Central memory CD8-positive, alpha-beta T cell (primary cell): ENCODE measurements around the gene KDM4B.

Experiments used
- ATAC-seq: fragments of 150-1000 bp; cut with Tn5 transposase; replicated peaks from 2 replicates; pipeline ENCODE4 v1.10.0; 2022; ENCODE audit warnings: mild to moderate bottlenecking, moderate FRiP score, moderate number of reproducible peaks; ENCODE audit not compliant: poor library complexity, severe bottlenecking; ENCODE audit errors: extremely low read depth
- DNase-seq, 2 donors: peaks; one replicate each; pipeline ENCODE4 v3.0.0; 2021; ENCODE audit warnings: low spot score in 2 of 2
- H3K27ac Mint-ChIP-seq: one replicate; pipeline ENCODE4 v1.8.0; 2022; ENCODE audit warnings: low read depth, mild to moderate bottlenecking, moderate library complexity, mixed read lengths
- H3K27me3 Mint-ChIP-seq: one replicate; pipeline ENCODE4 v1.8.0; 2022; ENCODE audit warnings: mixed read lengths
- H3K36me3 Mint-ChIP-seq: one replicate; pipeline ENCODE4 v1.8.0; 2022; ENCODE audit warnings: mild to moderate bottlenecking, moderate library complexity, mixed read lengths; ENCODE audit not compliant: insufficient read depth
- H3K4me1 Mint-ChIP-seq: one replicate; pipeline ENCODE4 v1.8.0; 2022; ENCODE audit warnings: mixed read lengths
- H3K4me3 Mint-ChIP-seq: one replicate; pipeline ENCODE4 v1.8.0; 2022; ENCODE audit warnings: mild to moderate bottlenecking, moderate library complexity, mixed read lengths
- H3K9me3 Mint-ChIP-seq: one replicate; pipeline ENCODE4 v1.8.0; 2022; ENCODE audit warnings: mixed read lengths

KDM4B gene

GRCh38 chr19:5177745-5178450, 209.0 kb downstream of the KDM4B start:
- DNase-seq (no peak), ATAC-seq (no peak)
- no peak overlapping the region for H3K27ac Mint-ChIP-seq
- H3K4me1 Mint-ChIP-seq = no peaks in the 10 kb centered on the region
- peaks cover 4% of the 10 kb centered on the region for H3K36me3 Mint-ChIP-seq
- no peak overlapping the region for H3K4me3 Mint-ChIP-seq
- H3K27me3 Mint-ChIP-seq = peaks cover 11% of the 10 kb centered on the region
- no peaks in the 10 kb centered on the region for H3K9me3 Mint-ChIP-seq

- peaks cover 2% of the 10 kb centered on the region for H3K36me3 Mint-ChIP-seq
- no peaks in the 10 kb centered on the region for H3K4me1 Mint-ChIP-seq
- H3K9me3 Mint-ChIP-seq = no peaks in the 10 kb centered on the region
- peaks cover 11% of the 10 kb centered on the region for H3K27me3 Mint-ChIP-seq
- no peak overlapping the region for H3K27ac Mint-ChIP-seq
- no peak for ATAC-seq
- DNase-seq = no peak
- no peak overlapping the region for H3K4me3 Mint-ChIP-seq
Observed at GRCh38 chr19:5178841-5179240, 209.9 kb downstream of the KDM4B start.

DNA sequence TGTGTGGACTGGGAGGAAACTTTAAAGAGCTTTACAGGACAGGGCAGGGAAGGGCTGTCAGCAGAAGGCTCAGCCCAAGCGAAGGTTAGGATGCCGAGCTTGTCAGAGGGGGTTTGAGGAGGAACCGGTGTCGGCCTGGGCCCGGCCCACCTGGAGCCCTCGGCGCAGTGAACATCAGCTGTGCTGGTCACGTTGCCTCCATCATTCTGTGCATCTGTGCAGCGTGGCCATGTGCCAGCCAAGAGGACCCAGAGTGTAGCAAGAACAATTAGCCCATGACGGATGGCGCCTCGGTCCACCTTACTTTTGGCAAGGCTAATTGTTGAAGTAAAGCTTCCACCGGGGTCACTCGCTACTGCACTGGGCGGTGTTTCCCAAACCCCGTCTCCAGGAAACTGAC, 210.3 kb downstream of the KDM4B start:
- H3K9me3 Mint-ChIP-seq = no peaks in the 10 kb centered on the region
- peaks cover 2% of the 10 kb centered on the region for H3K36me3 Mint-ChIP-seq
- no peak overlapping the region for H3K27ac Mint-ChIP-seq
- no peak for ATAC-seq
- no peaks in the 10 kb centered on the region for H3K4me1 Mint-ChIP-seq
- H3K4me3 Mint-ChIP-seq = no peak overlapping the region
- H3K27me3 Mint-ChIP-seq = peaks cover 11% of the 10 kb centered on the region
- DNase-seq = no peak

- Mint-ChIP-seq H3K27me3 (peaks cover 11% of the 10 kb centered on the region), H3K9me3 (no peaks in the 10 kb centered on the region), H3K36me3 (peaks cover 2% of the 10 kb centered on the region), H3K4me3 (no peak overlapping the region), H3K4me1 (no peaks in the 10 kb centered on the region), H3K27ac (no peak overlapping the region)
- ATAC-seq (no peak), DNase-seq (no peak)
Observed at GRCh38 chr19:5181329-5181728, 212.4 kb downstream of the KDM4B start.

DNA sequence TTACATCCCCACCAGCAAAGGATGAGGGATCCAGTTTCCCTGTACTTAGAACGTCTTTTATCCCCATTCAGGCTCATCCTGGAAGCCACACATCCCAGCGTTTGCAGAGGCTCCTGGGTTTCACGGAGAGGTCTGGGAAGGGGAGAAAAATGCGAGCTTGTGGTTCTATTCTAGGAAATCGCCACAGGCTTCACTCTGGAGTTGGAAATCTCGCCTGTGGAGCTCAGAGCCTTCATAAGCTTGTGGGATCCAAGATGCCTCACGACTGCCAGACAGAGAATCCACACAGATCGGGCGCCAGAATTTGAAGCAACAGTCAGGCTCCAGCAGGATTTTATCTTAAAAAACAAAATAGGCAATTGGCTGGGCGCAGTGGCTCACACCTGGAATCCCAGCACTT, 213.8 kb downstream of the KDM4B start:
- no peak for ATAC-seq

GRCh38 chr19:5183616-5184015, 214.7 kb downstream of the KDM4B start:
- no peaks in the 10 kb centered on the region for H3K9me3 Mint-ChIP-seq
- H3K27me3 Mint-ChIP-seq = peaks cover 2% of the 10 kb centered on the region
- DNase-seq = no peak
- no peaks in the 10 kb centered on the region for H3K4me1 Mint-ChIP-seq
- H3K4me3 Mint-ChIP-seq = no peak overlapping the region
- no peak for ATAC-seq
- H3K27ac Mint-ChIP-seq = no peak overlapping the region
- H3K36me3 Mint-ChIP-seq = no peaks in the 10 kb centered on the region

More for the DNA sequence above, 213.8 kb downstream of the KDM4B start:
- Mint-ChIP-seq H3K27ac (no peak overlapping the region), H3K36me3 (no peaks in the 10 kb centered on the region), H3K4me1 (no peaks in the 10 kb centered on the region), H3K9me3 (no peaks in the 10 kb centered on the region), H3K4me3 (no peak overlapping the region), H3K27me3 (no peaks in the 10 kb centered on the region)
- no peak for DNase-seq

GRCh38 chr19:5184930-5185329, 216.0 kb downstream of the KDM4B start:
- no peak for DNase-seq
- no peak overlapping the region for H3K4me3 Mint-ChIP-seq
- ATAC-seq = no peak
- H3K27me3 Mint-ChIP-seq = peaks cover 11% of the 10 kb centered on the region
- H3K36me3 Mint-ChIP-seq = no peaks in the 10 kb centered on the region
- H3K9me3 Mint-ChIP-seq = no peaks in the 10 kb centered on the region
- H3K27ac Mint-ChIP-seq = no peak overlapping the region
- no peaks in the 10 kb centered on the region for H3K4me1 Mint-ChIP-seq

DNA sequence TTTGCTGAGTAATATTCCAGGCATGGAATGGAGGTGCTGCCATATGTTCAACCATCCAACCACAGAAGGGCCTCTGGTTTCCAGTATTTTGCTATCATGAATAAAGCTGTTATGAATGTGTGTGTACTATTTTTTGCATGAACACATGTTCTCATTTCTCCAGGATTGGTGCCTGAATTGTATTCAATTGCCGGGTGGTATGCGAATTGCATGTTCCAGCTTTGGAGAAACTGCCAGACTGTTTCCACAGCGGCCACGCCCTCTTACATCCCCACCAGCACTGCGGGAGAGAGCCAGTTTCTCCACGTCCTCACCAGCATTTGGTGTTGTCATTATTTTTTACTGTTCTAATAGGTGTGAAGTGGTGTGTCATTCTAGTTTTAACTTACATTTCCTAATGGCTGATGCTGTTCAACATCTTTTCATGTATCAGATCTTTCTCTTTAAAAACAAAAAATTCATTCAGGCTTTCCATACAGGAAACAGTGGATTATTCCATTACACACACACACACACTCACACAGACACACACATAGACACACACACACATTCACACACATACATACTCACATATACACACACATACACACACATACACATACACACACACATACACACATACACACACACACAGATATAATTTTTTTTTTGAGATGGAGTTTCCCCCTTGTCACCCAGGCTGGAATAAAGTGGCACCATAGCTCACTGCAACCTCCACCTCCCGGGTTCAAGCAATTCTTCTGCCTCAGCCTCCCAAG, 217.6 kb downstream of the KDM4B start:
- Mint-ChIP-seq H3K27me3 (peaks cover 11% of the 10 kb centered on the region), H3K9me3 (no peaks in the 10 kb centered on the region), H3K36me3 (no peaks in the 10 kb centered on the region), H3K27ac (no peak overlapping the region), H3K4me3 (no peak overlapping the region), H3K4me1 (no peaks in the 10 kb centered on the region)
- ATAC-seq = no peak
- DNase-seq = no peak

DNA sequence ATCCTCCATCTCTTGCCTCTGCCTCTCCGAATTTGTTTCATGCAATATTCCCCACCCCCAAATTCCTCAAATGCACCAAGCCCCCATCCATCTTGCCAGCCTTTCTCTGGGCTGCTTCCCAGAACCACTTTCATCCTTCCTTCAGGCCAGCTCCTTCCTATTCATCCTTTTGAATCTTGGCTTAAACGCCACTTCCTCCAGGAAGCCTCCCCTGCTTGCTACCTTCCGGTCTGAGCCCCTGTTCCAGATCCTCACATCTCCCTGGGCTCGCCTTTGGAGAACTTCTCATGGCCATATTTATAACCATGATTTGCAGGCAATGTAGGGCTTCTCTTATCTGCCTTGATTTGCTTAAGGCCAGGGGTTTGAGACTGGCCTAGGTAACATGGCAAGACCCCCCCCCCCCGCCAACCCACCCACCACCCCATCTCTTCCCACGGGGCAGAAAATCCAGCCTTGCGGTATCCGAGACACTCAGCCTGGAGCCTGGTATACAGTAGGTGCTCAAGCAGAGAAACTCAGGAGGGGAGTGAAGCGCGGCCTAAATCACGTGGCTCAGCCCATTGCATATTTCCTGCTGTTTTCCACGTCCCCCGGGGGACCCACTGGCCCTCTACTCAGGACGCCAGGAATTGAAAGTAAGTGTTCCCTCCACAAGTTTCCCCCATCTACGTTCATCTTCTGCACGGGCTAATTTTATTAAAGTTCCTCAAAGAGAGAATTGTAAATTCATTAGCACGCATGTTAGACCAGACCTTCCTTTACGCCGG, 219.8 kb downstream of the KDM4B start:
- H3K27me3 Mint-ChIP-seq = peaks cover 11% of the 10 kb centered on the region
- no peaks in the 10 kb centered on the region for H3K9me3 Mint-ChIP-seq
- ATAC-seq (no peak), DNase-seq (no peak)
- no peaks in the 10 kb centered on the region for H3K4me1 Mint-ChIP-seq
- no peak overlapping the region for H3K27ac Mint-ChIP-seq
- no peak overlapping the region for H3K4me3 Mint-ChIP-seq
- no peaks in the 10 kb centered on the region for H3K36me3 Mint-ChIP-seq

DNA sequence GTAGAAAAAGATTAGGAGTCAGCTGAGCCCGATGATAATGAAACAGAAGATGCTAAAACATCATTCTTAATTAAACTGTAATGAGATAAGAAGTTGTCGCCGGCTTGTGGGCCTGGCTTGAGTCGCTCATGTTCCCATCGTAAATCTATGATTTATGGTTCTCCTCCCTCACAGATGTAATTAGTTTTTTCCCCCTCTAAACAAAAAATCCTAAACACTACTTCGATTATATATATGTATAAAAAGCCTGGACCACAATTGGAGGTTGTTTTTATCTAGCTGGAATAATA, 220.3 kb downstream of the KDM4B start:
- Mint-ChIP-seq H3K4me1 (no peaks in the 10 kb centered on the region), H3K27ac (no peak overlapping the region), H3K27me3 (peaks cover 11% of the 10 kb centered on the region), H3K9me3 (no peaks in the 10 kb centered on the region), H3K4me3 (no peak overlapping the region), H3K36me3 (no peaks in the 10 kb centered on the region)
- DNase-seq (no peak), ATAC-seq (no peak)

GRCh38 chr19:5191091-5191490, 222.2 kb downstream of the KDM4B start:
- Mint-ChIP-seq H3K27me3 (peaks cover 11% of the 10 kb centered on the region), H3K36me3 (no peaks in the 10 kb centered on the region), H3K4me1 (no peaks in the 10 kb centered on the region), H3K4me3 (no peak overlapping the region), H3K9me3 (no peaks in the 10 kb centered on the region), H3K27ac (no peak overlapping the region)
- DNase-seq (no peak), ATAC-seq (no peak)

DNA sequence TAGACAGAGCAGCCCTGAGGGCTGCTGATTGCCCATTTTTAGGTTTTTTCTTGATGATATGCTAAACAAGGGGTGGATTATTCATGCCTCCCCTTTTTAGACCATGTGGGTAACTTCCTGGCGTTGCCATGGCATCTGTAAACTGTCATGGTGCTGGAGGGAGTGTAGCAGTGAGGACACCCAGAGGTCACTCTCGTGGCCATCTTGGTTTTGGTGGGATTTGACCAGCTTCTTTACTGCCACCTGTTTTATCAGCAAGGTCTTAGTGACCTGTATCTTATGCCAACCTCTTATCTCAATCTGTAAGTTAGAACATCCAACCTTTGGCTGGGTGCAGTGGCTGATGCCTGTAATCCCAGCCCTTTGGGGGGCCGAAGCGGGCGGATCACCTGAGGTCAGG, 223.7 kb downstream of the KDM4B start:
- Mint-ChIP-seq H3K4me1 (no peaks in the 10 kb centered on the region), H3K4me3 (no peak overlapping the region), H3K27me3 (peaks cover 11% of the 10 kb centered on the region), H3K36me3 (no peaks in the 10 kb centered on the region), H3K27ac (no peak overlapping the region), H3K9me3 (no peaks in the 10 kb centered on the region)
- no peak for ATAC-seq
- DNase-seq = no peak

- Mint-ChIP-seq H3K36me3 (no peaks in the 10 kb centered on the region), H3K4me1 (no peaks in the 10 kb centered on the region), H3K27me3 (peaks cover 11% of the 10 kb centered on the region), H3K4me3 (no peak overlapping the region), H3K27ac (no peak overlapping the region), H3K9me3 (no peaks in the 10 kb centered on the region)
- ATAC-seq = no peak
- DNase-seq = no peak
Observed at GRCh38 chr19:5193192-5193591, 224.3 kb downstream of the KDM4B start.
